RWPE1 (cell line): Measurements from ENCODE around the gene GSG1L.

ENCODE experiments used
- CTCF ChIA-PET: fragments of 350-600 bp; sonication (Branson Sonifier 250); formaldehyde crosslinking; extraction: SDS; loops from one replicate; lab custom pipeline; 2021; lab: Yijun Ruan, JAX
- POLR2A ChIA-PET: fragments of 400-600 bp; formaldehyde crosslinking; extraction: SDS; loops from one replicate; lab custom pipeline; 2020; ENCODE audit warnings: antibody characterized with exemption; ENCODE audit not compliant: low non-redundant PET; lab: Yijun Ruan, JAX
- DNase-seq: peaks from one replicate; pipeline ENCODE4 v3.0.0; 2012; ENCODE audit warnings: low spot score
- H3K27ac ChIP-seq: fragments of 450-650 bp; 2 replicates; pipeline ENCODE4 v1.5.1; 2017
- CTCF ChIP-seq: fragments of 450-650 bp; conservative IDR thresholded peaks from 2 replicates; pipeline ENCODE4 v1.5.1; 2017; ENCODE audit warnings: low read depth, mild to moderate bottlenecking

The GSG1L gene

DNA sequence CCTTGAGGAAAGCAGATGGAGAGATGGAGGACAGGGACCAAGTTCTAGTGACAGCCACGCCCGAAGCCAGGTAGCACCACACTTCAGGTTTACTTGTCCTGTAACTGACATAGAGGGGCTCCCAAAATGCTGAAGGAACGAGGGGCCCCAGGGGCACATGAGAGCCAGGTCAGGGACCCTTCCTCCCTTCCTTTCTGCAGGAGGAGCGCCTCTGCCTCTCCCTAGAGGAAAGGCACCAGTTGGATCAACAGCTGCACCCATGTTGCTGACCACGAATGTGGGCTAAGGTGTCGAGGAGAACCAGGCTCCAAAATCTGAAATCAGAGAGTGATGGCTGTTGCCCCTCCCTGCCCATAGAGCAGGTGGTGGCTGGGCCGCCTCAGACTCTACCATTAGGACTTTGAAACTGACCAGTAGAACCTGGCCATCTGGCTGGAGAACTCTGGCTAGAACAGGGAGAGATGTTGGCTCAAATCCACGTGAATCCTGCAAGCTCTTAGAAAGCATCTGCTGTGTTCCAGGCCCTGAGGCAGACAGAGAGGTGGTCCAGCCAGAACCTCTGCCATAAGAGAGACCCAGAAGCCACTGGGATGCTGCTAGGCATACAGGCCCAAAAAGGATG, 294.8 kb downstream of the GSG1L start:
- CTCF ChIA-PET = interaction anchor here (0.5 to 0.7 kb wide), 2 partner anchors 254 to 302 kb away, joined by 3 read pairs; no protein-coding TSS in a partner anchor

DNA sequence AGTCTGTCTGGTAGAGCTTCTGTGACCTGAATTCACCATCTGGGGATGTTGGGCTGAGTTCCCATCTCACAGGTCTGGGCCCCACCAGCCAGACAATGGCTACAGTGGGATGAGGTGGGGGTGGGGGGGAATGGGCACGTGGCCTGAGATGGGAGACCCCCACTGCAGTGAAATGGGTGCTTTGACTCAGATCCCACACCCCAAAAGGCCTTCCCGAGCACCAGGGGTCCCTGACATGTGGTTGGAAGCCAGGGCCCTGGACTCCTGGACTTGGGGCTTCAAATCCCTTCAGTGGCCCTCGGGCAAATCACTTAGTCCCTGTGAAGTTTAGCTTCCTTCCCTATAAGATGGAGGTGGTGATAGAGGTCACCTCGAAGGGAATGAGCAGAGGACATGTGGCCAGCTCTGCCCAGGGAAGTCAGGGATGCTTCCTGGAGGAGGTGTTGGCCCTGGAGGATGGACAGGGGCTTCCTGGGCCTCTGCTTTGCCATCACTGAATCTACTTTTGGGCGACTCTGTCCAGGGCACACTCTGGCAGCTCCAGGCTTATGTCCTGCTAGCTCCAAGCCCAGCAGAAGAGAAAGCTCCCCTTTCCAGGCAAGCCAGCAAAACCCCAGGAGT, 295.4 kb downstream of the GSG1L start:
- no peak for DNase-seq
- H3K27ac ChIP-seq = no peak overlapping the region
- CTCF ChIA-PET = interaction anchor here (0.7 kb wide), 1 partner anchor 303 kb away, joined by 3 read pairs; no protein-coding TSS in a partner anchor
- POLR2A ChIA-PET = no interaction called here
- TF ChIP-seq CTCF = no peak

More for the DNA sequence above, 294.8 kb downstream of the GSG1L start:
- H3K27ac ChIP-seq = peak overlapping the region; percentile 90
- TF ChIP-seq CTCF = no peak
- DNase-seq = no peak
- POLR2A ChIA-PET = no interaction called here

DNA sequence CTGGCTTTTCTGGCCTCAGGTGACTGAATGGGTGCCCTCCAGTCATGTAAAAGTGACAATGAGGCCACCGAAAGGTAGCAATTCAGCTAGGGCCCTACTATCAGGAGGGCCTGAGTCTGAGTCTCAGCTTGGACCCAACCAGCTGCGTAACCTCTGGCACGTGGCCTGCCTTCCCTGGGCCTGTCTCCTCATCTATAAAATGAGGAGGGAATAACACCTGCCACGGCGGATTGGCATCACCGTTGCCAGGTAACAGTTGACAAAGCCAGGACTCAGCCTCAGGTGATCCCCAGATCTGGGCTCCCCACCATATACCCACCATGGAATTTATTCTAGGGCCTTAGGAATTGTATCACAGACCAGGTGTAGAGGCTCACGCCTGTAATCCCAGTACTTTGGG, 296.4 kb downstream of the GSG1L start:
- CTCF ChIA-PET = no interaction called here
- POLR2A ChIA-PET = no interaction called here
- no peak overlapping the region for H3K27ac ChIP-seq
- DNase-seq = no peak
- TF ChIP-seq CTCF = no peak

GRCh38 chr16:27766236-27766925, 297.1 kb downstream of the GSG1L start:
- CTCF ChIA-PET = no interaction called here
- no peak overlapping the region for H3K27ac ChIP-seq
- POLR2A ChIA-PET = no interaction called here
- DNase-seq = no peak
- TF ChIP-seq CTCF = no peak

DNA sequence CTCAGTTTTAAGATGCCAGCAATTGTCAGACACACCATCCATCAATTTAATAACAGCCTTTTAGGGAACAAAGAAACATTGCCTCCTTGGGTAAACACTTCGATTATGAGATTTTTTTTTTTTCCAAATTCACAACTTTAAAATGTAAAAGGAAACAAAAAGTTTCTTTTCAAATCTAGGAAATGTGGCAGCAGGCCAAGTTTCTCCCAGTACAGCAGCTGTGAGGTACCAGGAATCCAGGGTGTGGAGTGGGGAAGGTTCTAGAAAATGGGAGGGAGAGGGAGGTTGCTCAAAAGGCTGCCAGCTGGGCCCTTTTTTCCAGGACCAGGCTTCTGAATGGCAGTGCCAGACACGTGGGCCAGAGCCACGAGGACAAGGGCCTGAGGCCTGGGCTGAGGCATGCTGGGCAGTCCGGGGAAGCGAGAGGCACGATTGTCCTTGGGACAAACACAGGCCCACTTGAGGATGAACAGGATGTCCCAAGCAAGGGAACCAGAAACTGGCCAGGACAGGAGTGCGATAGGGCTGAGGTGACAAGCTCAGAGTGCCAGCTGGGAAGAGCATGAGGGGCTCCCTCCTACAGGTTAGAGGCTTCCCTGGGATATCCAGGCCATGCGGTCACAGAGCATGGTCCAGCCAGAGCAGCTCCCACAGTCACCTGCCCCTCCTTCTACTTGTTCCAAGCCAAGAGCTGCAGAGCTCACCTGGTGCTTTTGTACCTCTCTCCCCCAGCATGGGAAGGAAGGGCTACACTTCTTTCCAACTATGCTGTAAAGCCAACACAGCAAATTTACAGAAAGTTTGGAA, 298.4 kb downstream of the GSG1L start:
- ChIA-PET POLR2A (no interaction called here), CTCF (interaction anchor here (0.7 kb wide), 1 partner anchor 37 kb away, joined by 3 read pairs; no protein-coding TSS in a partner anchor)
- peak overlapping the region; percentile 45 for H3K27ac ChIP-seq
- TF ChIP-seq CTCF = no peak
- DNase-seq = no peak

- no peak overlapping the region for H3K27ac ChIP-seq
- ChIA-PET POLR2A (no interaction called here), CTCF (no interaction called here)
- TF ChIP-seq CTCF = no peak
- no peak for DNase-seq
Observed at GRCh38 chr16:27764427-27764826, 299.1 kb downstream of the GSG1L start.
